ENCODE results near the gene C3orf18.
A peak's percentile ranks its signal among the peaks of the same experiment; 100 is the strongest.

The C3orf18 gene

DNA sequence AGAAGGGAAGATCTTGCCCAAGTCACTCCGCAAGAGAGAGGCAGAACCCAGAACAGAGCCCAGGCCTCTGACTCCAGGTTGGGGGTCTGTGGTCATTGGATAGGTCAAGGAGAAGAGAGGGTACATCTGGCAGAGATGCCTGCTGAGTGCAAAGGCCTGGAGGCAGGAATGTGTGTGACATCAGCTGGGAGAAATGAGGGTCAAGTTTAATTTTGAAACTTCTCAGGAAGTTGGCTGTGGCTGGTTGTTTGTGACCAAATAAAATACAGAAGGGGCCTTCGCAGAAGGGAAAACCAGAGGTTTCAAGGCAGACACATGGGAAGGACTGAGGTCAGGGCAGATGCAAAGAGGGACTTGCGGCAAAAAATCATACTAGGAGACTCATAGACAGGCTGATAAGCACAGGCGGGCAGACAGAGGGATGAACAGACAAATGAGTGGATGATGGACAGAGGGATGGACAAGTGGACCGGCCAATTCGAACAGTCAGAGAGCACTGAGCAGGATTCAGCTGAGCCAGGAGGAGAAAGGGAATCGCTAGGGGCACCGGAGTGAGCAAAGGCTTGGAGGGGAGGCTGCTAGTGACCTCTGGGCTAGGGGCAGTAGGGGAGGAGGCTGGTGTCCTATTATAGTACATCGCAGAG is 35.4 kb downstream of the C3orf18 start:
- no peak overlapping the region for H3K4me3 ChIP-seq (ENCODE audit: low read depth, low read length)
- no peak for DNase-seq
- H3K36me3 ChIP-seq, result no peaks in the 10 kb centered on the region
- H3K27ac ChIP-seq, result no peak overlapping the region
- H3K9me3 ChIP-seq (ENCODE audit: severe bottlenecking), result no peaks in the 10 kb centered on the region
- no peaks in the 10 kb centered on the region for H3K27me3 ChIP-seq (ENCODE audit: insufficient read depth, low read depth, severe bottlenecking)
- TF ChIP-seq, protein P1, sequence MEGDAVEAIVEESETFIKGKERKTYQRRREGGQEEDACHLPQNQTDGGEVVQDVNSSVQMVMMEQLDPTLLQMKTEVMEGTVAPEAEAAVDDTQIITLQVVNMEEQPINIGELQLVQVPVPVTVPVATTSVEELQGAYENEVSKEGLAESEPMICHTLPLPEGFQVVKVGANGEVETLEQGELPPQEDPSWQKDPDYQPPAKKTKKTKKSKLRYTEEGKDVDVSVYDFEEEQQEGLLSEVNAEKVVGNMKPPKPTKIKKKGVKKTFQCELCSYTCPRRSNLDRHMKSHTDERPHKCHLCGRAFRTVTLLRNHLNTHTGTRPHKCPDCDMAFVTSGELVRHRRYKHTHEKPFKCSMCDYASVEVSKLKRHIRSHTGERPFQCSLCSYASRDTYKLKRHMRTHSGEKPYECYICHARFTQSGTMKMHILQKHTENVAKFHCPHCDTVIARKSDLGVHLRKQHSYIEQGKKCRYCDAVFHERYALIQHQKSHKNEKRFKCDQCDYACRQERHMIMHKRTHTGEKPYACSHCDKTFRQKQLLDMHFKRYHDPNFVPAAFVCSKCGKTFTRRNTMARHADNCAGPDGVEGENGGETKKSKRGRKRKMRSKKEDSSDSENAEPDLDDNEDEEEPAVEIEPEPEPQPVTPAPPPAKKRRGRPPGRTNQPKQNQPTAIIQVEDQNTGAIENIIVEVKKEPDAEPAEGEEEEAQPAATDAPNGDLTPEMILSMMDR (IDR thresholded peaks at IDR 0.05; ENCODE audit: low read depth, low read length), result no peak

DNA sequence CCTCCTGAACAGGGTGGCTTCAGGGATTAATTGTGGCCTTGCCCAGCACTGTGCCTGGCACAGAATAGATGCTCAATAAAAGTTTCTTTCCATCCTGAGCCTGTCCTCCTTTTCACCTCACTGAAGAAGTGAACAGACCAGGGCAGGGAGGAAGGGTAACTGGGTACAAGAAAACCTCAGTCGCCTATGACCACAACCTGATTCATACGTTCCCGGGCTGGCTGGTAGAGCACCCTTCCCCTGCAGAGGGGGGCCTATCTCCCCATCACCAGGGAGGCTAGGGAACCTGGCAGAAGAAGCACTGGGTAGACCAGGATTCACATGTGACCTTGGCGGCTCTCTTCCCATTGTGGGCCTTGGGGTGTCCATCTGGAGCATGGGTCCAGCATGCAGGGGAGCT is 36.3 kb downstream of the C3orf18 start:
- no peak overlapping the region for H3K27ac ChIP-seq
- no peaks in the 10 kb centered on the region for H3K9me3 ChIP-seq (ENCODE audit: severe bottlenecking)
- no peak for DNase-seq
- TF ChIP-seq, protein P1 (IDR thresholded peaks at IDR 0.05; ENCODE audit: low read depth, low read length), result no peak
- H3K27me3 ChIP-seq (ENCODE audit: insufficient read depth, low read depth, severe bottlenecking), result no peaks in the 10 kb centered on the region
- H3K4me3 ChIP-seq (ENCODE audit: low read depth, low read length), result no peak overlapping the region
- H3K36me3 ChIP-seq, result no peaks in the 10 kb centered on the region

DNA sequence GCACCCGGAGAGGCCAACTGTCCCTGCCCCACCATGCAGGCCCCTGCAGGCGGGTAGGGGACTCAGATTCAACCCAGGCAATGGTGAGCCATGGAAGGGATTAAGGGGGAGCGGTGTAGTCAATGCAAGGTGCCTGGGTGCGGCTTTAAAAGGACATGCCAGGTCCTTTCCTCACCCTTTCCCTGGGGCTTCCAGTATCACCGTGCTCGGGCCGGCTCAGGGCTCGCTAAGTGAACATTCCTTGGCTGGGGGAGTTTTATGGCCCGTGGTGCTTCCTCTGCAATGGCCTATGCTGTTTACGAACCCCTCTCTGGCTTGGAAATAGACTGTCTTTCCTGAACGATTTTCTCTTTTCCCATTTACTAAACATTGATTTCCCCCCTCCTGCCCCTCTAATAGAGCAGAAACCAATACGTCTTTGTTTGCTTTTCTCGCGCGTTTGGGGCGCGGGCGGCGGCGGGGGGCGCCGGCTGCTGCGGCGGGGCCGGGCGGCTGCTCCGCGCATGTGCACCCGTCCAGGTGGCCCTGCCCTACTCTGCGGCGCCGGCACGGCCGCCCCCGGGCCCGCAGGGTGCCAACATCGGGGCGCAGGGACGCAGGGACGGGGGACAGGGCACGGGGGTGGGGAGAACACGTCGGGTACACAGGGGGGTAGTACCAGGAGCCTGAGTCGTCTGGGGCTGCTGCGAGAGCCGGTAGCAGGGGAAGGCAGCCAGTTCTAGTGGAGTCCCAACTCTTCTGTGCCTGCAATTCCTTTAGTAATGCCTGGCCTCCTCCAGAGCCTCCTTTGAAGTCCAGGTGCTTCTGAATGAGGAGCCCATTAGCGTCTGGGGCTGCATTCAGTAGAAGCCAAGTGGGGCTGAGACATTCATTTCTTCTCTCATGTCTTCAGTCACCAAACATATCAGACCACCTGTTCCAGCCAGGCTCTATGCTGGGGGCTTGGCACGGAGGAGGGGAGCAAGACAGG is 37.3 kb downstream of the C3orf18 start:
- H3K36me3 ChIP-seq, result no peaks in the 10 kb centered on the region
- H3K27ac ChIP-seq, result no peak overlapping the region
- TF ChIP-seq, protein P1 (IDR thresholded peaks at IDR 0.05; ENCODE audit: low read depth, low read length), result no peak
- no peak overlapping the region for H3K4me3 ChIP-seq (ENCODE audit: low read depth, low read length)
- H3K27me3 ChIP-seq (ENCODE audit: insufficient read depth, low read depth, severe bottlenecking), result no peaks in the 10 kb centered on the region
- H3K9me3 ChIP-seq (ENCODE audit: severe bottlenecking), result no peaks in the 10 kb centered on the region
- no peak for DNase-seq

DNA sequence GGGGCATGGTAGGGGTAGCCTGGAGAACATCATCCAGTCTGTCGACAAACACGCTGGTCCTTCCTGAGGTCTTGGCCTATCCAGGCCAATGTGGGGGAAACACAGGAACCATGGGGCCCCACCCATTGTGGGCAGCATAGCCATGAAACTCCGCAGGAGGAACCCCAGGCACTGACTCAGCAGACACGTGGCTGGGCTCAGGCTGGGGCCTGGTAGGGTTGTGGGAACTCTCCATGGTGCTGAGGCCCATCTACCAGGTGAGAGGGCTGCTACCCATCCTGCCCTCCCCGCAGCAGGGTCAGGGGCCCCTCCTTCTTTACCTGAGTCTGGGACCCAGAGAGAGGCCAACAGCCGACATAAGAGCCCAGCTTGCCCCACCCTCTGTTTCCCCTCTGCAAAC is 41.6 kb downstream of the C3orf18 start:
- no peak for DNase-seq
- no peaks in the 10 kb centered on the region for H3K36me3 ChIP-seq
- no peaks in the 10 kb centered on the region for H3K27me3 ChIP-seq (ENCODE audit: insufficient read depth, low read depth, severe bottlenecking)
- TF ChIP-seq, protein P1 (IDR thresholded peaks at IDR 0.05; ENCODE audit: low read depth, low read length), result no peak
- no peak overlapping the region for H3K4me3 ChIP-seq (ENCODE audit: low read depth, low read length)
- peak overlapping the region; percentile 87 for H3K27ac ChIP-seq
- no peaks in the 10 kb centered on the region for H3K9me3 ChIP-seq (ENCODE audit: severe bottlenecking)

DNA sequence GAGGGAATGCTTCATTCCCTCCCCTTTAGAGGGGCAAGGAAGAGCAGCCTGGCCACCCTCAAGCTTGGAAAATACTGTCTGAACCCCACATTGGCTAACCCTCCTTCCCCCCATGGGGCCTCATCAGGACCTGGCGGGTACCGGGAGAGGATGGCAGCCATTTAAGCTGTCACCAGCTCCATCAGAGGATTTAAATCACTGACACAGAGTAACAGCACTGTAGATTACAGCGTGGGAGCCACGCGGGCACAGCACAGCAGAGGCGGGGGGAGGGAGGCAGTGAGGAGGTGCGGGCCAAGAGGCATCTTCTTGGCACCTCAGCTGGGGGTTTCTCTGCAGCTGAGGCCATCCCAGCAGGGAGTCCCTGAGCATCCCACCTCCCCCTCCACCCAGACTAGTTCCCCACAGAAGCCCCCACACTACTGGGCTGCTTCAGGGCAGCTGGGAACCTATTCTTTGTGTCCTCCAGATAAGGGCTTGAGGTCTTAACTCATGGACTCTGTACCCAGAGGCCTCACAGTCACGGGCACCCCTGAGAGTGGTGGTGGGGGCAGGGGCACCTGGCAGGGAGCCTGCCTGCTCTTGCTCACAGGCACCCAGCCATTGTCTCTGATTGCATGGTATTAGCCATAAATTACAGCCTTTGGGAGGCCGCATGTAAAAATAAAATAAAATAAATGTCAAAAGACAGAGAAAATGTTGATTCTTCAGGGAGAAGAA is 42.2 kb downstream of the C3orf18 start:
- DNase-seq, result peak; percentile 51
- Histone ChIP-seq H3K9me3 (ENCODE audit: severe bottlenecking) (no peaks in the 10 kb centered on the region), H3K27ac (peak overlapping the region; percentile 87), H3K27me3 (ENCODE audit: insufficient read depth, low read depth, severe bottlenecking) (no peaks in the 10 kb centered on the region), H3K4me3 (ENCODE audit: low read depth, low read length) (no peak overlapping the region), H3K36me3 (no peaks in the 10 kb centered on the region)
- TF ChIP-seq, protein P1 (IDR thresholded peaks at IDR 0.05; ENCODE audit: low read depth, low read length), result no peak
